HG02642 (cell line): Measurements from ENCODE around the gene CHTOP.

Source experiments
- ATAC-seq: cut with Tn5 transposase; IDR thresholded peaks from one replicate; pipeline ENCODE4 v1.9.1; 2021; ENCODE audit warnings: mild to moderate bottlenecking; ENCODE audit not compliant: unreplicated experiment, poor library complexity

The CHTOP gene

GRCh38 chr1:153612111-153612754 is 21.6 kb upstream of the CHTOP start:
- no peak for ATAC-seq

DNA sequence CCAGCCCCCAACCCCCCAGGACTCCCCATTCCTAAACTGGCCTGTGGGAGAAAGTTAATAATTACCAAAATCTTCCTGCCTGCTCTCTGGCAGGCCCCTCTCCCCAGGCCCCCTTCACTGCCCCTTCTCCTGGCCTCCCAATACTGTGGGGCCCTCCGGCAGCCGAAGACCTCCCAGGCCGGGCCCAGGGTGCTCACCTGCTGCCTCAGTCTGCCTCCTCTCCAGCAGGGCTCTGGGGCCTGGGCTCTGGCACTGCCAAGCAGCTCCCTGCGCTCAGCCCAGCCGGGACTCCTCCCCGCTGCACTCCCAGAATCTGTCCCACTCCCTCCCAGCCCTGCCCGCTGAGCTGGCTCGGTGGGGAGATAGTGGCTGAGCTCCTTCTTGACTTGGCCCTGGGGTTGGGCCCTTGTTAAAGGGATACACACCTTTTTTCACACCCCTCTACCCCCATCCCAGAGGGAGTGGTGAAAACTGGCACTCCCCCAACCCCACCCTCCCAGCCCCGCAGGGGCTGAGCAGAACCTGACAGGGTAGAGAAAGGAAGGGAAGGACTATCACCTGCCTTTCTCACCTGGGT is 21.0 kb upstream of the CHTOP start, which contains the start of gene S100A16:
Gene S100A16, minus strand, starts transcription at position 383 of the 577 bp plus-strand sequence. CDS start 4,986 bp downstream, outside the sequence.
- ATAC-seq = no peak

GRCh38 chr1:153613406-153613805 is 20.5 kb upstream of the CHTOP start:
- no peak for ATAC-seq

DNA sequence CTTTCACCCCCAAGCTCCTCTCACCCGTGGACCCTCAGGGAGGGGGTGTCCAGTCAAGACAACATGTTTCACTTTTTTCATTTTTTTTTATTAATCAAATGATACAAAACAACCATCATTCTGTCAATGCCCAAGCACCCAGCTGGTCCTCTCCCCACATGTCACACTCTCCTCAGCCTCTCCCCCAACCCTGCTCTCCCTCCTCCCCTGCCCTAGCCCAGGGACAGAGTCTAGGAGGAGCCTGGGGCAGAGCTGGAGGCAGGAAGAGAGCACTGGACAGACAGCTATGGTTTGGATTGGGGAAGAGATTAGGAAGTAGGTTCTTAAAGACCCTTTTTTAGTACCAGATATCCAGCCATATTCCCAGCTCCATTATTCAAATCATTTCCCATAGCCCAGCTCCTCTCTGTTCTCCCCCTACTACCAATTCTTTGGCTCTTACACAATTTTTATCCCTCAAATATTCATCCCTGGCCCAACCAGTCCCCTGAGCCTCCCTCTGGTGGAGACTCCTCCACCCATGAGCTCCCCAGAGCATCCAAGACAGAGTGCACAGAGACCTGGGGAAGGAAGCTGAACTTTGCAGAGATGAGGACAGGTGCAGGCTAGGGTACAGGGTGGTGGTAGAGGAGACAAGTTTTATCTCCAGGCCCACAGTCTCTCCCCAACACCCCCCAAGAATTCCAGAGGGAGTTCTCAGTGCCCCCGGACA is 19.5 kb upstream of the CHTOP start:
- ATAC-seq = no peak

DNA sequence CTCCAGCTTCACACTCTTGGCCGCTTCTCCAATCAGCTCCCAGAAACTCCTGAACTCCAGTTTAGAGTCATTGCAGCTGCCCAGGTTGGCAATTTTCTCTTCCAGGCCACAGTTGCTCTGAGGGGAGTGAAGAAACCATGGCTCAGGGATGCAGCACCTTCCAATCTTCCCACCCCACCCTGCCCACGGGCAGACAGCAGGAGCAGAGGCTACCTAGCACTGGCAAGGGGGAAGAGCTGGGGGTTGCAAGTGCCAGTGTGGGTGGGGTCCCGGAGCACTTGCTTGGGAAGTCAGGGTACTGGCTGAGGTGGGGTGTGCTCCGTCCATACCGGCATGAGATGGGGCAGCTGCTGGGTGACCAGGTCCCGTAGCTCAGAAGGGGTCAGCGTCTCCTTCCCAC is 19.0 kb upstream of the CHTOP start:
- ATAC-seq = no peak

DNA sequence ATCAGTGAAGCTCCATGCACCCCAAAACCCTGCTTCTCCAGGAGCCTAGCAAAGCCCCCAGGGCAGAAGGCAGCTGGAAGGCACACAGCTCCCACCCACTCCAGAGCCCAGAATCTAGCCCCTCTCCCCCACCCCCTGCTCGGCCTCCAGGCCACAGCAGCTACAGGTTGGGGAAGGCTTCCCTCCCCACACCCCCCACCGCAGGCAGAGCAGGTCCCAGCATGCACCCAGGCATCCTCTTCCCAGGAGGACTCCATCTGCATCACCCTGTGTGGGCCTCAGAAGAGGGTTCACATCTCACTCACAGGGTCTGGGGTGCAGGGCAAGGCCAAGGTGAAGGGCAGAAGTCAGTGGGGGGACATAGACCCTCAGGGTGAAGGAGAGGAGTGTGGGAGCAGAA is 18.5 kb upstream of the CHTOP start:
- ATAC-seq = no peak

GRCh38 chr1:153616144-153616916 is 17.5 kb upstream of the CHTOP start, which contains the start of gene S100A14:
S100A14 (minus strand) TSS chr1:153616325; CDS start chr1:153615858, 467 bp downstream.
- ATAC-seq = no peak

DNA sequence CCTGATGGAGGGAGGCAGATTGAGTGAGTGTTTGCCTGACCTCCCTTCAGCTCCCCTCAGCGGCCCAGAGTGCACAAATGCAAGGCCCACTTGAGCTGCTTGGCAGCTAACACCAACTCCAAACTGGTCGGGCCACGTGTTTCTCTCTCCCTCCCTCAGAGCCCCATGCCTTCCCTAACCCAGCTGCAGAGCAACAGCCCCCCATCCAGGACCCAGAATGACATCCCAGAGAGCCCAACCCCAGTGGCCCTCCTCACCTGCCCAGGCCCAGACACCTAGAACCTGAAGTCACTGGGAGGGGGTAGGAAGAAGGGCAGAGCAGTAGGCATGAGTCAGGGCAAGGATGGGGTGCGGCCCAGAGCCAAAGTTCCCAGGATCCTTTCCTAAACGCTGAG is 17.0 kb upstream of the CHTOP start:
- ATAC-seq = no peak

- peak; percentile 71 for ATAC-seq
These were observed 16.2 kb upstream of the CHTOP start for GRCh38 chr1:153617663-153618062.

- ATAC-seq = no peak
These were observed 14.7 kb upstream of the CHTOP start for GRCh38 chr1:153619171-153619570.

DNA sequence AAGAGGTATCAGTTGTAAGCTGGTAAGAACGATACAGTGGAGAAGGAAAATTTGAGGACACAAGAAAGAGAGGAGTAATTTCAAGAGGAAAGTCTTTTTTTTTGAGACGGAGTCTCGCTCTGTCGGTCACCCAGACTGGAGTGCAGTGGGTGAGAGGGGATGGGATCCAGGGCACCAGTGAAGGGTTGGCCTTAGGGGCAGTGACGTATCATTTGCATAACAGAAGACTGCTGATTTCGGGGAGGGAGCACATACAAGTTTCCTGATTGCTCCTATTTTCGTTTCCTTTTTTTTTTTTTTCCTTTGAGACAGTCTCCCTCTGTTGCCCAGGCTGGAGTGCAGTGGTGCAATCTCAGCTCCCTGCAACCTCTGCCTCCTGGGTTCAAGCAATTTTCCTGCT is 10.8 kb upstream of the CHTOP start:
- no peak for ATAC-seq

DNA sequence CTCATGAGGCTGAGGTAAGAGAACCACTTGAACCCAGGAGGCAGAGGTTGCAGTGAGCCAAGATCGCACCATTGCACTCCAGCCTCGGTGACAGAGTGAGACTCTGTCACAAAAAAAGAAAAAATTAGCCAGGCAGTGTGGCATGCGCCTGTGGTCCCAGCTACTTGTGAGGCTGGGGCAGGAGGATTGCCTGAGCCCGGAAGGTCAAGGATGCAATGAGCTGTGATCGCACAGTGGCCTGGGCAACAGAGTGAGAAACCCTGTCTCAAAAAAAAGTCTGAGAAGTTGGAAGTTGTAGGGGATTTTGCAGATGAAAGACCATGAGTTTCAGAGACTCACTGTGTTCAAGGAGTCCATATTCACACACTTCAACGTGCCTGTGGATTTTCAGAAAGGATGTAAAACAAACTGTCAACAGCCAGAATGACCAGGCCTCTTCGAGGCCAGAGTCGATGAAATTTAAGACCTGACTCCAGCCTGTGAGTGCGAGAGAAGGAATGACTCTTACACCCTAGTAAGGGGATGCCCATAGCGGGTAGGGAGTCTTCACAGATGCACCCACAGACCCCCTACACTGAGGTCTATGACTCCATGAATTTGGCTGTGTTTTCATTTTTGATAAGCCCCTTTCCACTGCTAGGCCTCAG is 8.8 kb upstream of the CHTOP start:
- no peak for ATAC-seq

DNA sequence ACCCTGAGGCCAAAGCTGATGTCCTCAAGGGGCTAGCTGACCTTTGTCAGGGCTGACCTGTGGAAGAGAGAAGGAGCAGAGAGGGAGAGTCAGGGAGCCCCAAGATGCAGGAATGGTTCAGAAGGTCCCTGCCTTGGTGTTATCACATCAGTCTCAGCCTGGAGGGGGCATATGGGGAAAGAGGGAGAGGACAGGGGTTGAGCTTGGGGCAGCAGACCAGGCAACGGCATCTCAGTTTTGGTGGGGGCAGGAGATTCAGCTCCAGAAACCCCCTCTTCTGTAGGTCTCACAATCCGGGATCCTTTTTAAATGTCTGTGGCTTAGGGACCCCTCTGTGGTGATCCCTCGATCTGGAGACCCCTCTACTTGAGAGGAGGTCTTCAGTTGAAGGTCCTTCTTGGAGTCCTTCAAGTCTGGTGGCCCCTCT is 7.4 kb upstream of the CHTOP start:
- ATAC-seq = no peak

- no peak for ATAC-seq
These were observed 6.8 kb upstream of the CHTOP start, which contains the start of gene S100A13 for GRCh38 chr1:153626904-153627714. S100A13 (minus strand) TSS chr1:153627505; CDS start chr1:153626472, 1,033 bp downstream.

GRCh38 chr1:153627715-153628626 is 5.9 kb upstream of the CHTOP start, which contains the start of gene S100A1:
S100A1 (plus strand) TSS chr1:153628434; CDS start chr1:153630522, 2,088 bp downstream.
- ATAC-seq = no peak

GRCh38 chr1:153628638-153629342 is 5.1 kb upstream of the CHTOP start:
- ATAC-seq = no peak

GRCh38 chr1:153629343-153629665 is 4.6 kb upstream of the CHTOP start:
- no peak for ATAC-seq

DNA sequence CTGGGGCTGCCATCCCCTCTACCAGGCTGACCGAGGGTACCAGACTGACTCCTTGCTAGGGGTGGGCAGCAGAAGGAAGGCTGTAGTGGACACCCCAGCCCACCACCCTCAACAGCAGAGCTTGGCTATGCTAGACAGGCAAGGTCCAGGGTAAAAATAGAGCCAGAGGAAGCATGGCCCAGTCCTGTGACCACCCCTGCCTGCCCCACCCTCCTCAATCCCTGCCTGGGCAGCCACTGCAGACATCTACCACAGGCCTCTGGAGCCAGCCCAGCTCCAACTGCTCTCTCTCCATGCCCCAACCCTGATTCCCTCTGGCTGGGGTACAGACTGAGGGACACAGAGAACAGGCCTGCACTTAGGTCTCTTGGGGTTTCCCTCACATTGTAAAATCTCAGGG is 3.9 kb upstream of the CHTOP start:
- ATAC-seq = no peak
